ENCODE results near the gene ADAMTSL1.

DNA sequence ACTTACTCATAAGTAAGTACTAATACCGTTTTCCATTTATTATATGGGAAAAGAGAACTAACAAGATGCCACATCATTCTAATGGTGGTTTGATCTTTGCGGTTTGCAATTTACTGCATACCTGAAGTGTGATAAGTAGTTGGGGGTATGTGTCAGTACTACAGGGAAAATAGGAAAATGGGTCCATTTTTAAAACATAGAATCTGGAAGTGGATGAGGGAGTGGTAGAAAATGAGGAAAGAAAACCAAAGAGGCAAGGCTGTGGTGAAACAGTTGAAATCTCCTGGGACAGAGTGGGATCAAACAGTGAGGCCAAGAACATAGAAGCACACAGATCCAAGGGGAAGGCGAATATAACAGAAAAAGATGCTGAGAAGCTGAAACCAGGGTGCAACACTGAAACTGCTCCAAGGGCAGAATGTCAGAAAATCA, 6.7 kb downstream of the ADAMTSL1 start:
- TF ChIP-seq, protein P1, sequence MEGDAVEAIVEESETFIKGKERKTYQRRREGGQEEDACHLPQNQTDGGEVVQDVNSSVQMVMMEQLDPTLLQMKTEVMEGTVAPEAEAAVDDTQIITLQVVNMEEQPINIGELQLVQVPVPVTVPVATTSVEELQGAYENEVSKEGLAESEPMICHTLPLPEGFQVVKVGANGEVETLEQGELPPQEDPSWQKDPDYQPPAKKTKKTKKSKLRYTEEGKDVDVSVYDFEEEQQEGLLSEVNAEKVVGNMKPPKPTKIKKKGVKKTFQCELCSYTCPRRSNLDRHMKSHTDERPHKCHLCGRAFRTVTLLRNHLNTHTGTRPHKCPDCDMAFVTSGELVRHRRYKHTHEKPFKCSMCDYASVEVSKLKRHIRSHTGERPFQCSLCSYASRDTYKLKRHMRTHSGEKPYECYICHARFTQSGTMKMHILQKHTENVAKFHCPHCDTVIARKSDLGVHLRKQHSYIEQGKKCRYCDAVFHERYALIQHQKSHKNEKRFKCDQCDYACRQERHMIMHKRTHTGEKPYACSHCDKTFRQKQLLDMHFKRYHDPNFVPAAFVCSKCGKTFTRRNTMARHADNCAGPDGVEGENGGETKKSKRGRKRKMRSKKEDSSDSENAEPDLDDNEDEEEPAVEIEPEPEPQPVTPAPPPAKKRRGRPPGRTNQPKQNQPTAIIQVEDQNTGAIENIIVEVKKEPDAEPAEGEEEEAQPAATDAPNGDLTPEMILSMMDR (IDR thresholded peaks at IDR 0.05), result no peak
- no peak for TF ChIP-seq POLR2A (IDR thresholded peaks at IDR 0.05)
- no peak for TF ChIP-seq POLR2AphosphoS5 (IDR thresholded peaks at IDR 0.05)
